AG04450 (cell line): ENCODE measurements around the gene CFAP97D2. TPM values are rescaled to one million over a fixed set of nuclear protein-coding genes. Genes with fewer than 3 reads are reported as not detected.

Experiments used
- CTCF ChIA-PET: fragments of 300-600, 350-600 bp; formaldehyde crosslinking; extraction: SDS; loops from one replicate; lab custom pipeline; 2022; ENCODE audit warnings: antibody characterized with exemption, inconsistent platforms; lab: Charles Lee
- POLR2A ChIA-PET: fragments of 350-600 bp; formaldehyde crosslinking; extraction: SDS; loops from one replicate; lab custom pipeline; 2021; ENCODE audit warnings: antibody characterized with exemption, inconsistent platforms; lab: Yijun Ruan, JAX
- DNase-seq: peaks from one replicate; pipeline ENCODE4 v3.0.0-alpha.2; 2011; ENCODE audit warnings: low read depth, low spot score
- H3K27ac ChIP-seq: one replicate; pipeline ENCODE4 v1.5.1; 2012; ENCODE audit warnings: low read depth, low read length, control low read depth
- H3K27me3 ChIP-seq: one replicate; pipeline ENCODE4 v1.6.0; 2012; ENCODE audit warnings: low read length; ENCODE audit not compliant: control insufficient read depth, insufficient read depth
- H3K4me3 ChIP-seq: 2 replicates; pipeline ENCODE4 v1.5.1; 2011; ENCODE audit warnings: mild to moderate bottlenecking, low read depth, low read length, control low read depth
- H3K9me3 ChIP-seq: 2 replicates; pipeline ENCODE4 v1.5.1; 2012; ENCODE audit warnings: low read length; ENCODE audit not compliant: control insufficient read depth, insufficient read depth
- CTCF ChIP-seq: IDR thresholded peaks from 2 replicates; pipeline ENCODE4 v1.5.1; 2011; ENCODE audit warnings: low read depth, low read length, control low read depth, inconsistent platforms
- polyA plus RNA-seq: library from polyadenylated mRNA; depleted of rRNA; stranded (reverse); fragments of >200 nt; gene quantifications from 2 replicates; pipeline ENCODE4 v1.2.3, GENCODE V29; 2011

Gene CFAP97D2
- polyA plus RNA-seq, 1 experiment: not detected

- ChIA-PET CTCF (no interaction called here), POLR2A (no interaction called here)
- DNase-seq: no peak
- Histone ChIP-seq H3K27ac (peak overlapping the region; percentile 11), H3K9me3 (no peaks in the 10 kb centered on the region; the same call in 1 of the 2 replicates), H3K4me3 (no peak overlapping the region), H3K27me3 (no peaks in the 10 kb centered on the region)
- TF ChIP-seq CTCF: no peak
These were observed 44.0 kb upstream of the CFAP97D2 start for GRCh38 chr13:114134944-114135610.

DNA sequence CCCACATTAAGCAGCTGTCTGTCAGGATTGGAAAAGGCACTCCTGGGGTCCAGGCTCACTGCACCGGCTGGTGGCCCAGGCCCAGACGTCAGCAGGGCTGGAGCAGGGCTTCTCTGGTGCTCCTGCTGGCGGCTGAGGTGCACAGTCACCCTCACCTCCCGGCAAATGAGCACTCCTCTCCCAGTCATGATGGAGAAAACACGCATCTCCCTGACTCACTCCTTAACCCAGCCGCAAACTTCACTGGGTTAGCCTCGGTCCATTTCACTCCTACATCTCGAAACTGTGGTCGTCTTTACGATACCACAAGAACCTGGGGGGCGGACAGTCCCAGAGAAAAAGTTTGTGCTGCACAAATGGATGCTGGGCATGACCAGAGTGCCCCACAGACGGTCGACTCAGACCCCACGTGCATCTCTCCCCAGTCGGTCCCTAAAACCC is 43.3 kb upstream of the CFAP97D2 start:
- H3K27me3 ChIP-seq: peaks cover under 1% of the 10 kb centered on the region
- CTCF ChIA-PET: interaction anchor here (0.6 kb wide), 1 partner anchor 183 kb away, joined by 3 read pairs; no protein-coding TSS in a partner anchor
- H3K27ac ChIP-seq: no peak overlapping the region
- POLR2A ChIA-PET: no interaction called here
- H3K9me3 ChIP-seq: peaks cover 3% of the 10 kb centered on the region; the same call in 1 of the 2 replicates
- H3K4me3 ChIP-seq: no peak overlapping the region
- no peak for DNase-seq
- no peak for TF ChIP-seq CTCF

GRCh38 chr13:114136576-114136975 is 42.5 kb upstream of the CFAP97D2 start:
- TF ChIP-seq CTCF: no peak
- ChIA-PET POLR2A (no interaction called here), CTCF (no interaction called here)
- peaks cover 3% of the 10 kb centered on the region; the same call in 1 of the 2 replicates for H3K9me3 ChIP-seq
- H3K4me3 ChIP-seq: no peak overlapping the region
- H3K27ac ChIP-seq: no peak overlapping the region
- DNase-seq: no peak
- peaks cover 2% of the 10 kb centered on the region for H3K27me3 ChIP-seq

DNA sequence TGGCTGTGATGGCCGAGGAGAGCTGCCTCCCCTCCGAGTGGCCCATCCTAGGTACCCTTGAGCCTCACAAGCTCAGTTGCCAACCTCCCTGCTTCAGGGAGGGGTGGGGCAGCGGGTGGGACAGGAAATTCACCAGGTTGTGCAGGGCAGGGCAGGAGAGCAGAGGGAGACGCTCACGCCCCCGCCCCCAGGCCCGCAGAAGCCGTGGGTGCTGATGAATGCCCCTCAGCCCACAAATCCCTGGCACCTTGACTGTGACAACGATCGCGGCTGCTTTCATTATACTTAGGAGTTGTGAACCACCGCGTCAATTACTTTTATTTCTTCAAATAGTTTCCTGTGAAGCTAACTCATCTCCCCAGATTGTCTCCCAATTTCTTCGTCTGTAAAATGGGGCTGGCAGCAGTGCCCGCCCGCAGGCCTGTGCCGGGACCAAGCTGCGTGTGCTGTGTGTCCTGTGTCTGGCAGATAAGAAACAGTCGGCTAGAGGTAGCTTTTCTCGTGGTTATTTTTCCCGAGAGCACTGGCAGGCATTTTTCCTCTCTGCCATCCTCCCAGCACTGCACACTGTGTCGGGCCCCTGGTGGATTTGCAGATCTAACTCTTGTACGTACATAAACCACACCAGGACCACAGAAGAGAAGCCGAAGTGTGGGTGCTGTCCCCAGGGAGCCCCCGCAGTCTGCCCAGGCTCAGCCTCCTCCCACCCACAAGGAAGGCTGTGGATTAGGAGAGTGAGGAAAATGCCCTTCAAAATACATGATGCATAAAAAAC is 38.7 kb upstream of the CFAP97D2 start:
- no peak for TF ChIP-seq CTCF

GRCh38 chr13:114140906-114141250 is 38.2 kb upstream of the CFAP97D2 start:
- no peak for TF ChIP-seq CTCF
- Histone ChIP-seq H3K27ac (no peak overlapping the region), H3K9me3 (peaks cover 3% of the 10 kb centered on the region; the same call in 1 of the 2 replicates), H3K4me3 (no peak overlapping the region), H3K27me3 (peaks cover 2% of the 10 kb centered on the region)
- ChIA-PET POLR2A (no interaction called here), CTCF (no interaction called here)
- DNase-seq: no peak

More for the DNA sequence above, 38.7 kb upstream of the CFAP97D2 start:
- no peak for DNase-seq
- Histone ChIP-seq H3K27me3 (peaks cover 2% of the 10 kb centered on the region), H3K4me3 (no peak overlapping the region), H3K27ac (no peak overlapping the region), H3K9me3 (peaks cover 3% of the 10 kb centered on the region; the same call in 1 of the 2 replicates)
- ChIA-PET POLR2A (no interaction called here), CTCF (no interaction called here)
